IMR-90 (cell line): ENCODE data around the gene PRKCA. TPM values are rescaled to one million over a fixed set of nuclear protein-coding genes. Genes with fewer than 3 reads are reported as not detected.

ENCODE experiments used
- ATAC-seq: fragments of 200-7000 bp; cut with Tn5 transposase; 2 replicates; pipeline ENCODE4 v1.9.1; 2020; ENCODE audit warnings: low read depth, mild to moderate bottlenecking, moderate library complexity
- BruUV-seq: library from RNA; stranded (reverse); fragments of 400-500 nt; replicated peaks from 2 replicates; lab custom pipeline; 2021; lab: Mats Ljungman, UMichigan
- CTCF ChIA-PET: fragments of 300-600 bp; formaldehyde crosslinking; extraction: SDS; loops from one replicate; lab custom pipeline; 2021; ENCODE audit warnings: antibody characterized with exemption; lab: Yijun Ruan, JAX
- POLR2A ChIA-PET: fragments of 300-600 bp; sonication (Branson Sonifier 250); formaldehyde crosslinking; loops from one replicate; lab custom pipeline; 2022; ENCODE audit warnings: antibody characterized with exemption; ENCODE audit not compliant: unreplicated experiment; lab: Charles Lee
- DNase-seq: peaks from one replicate; pipeline ENCODE4 v3.0.0; 2013
- H2AFZ ChIP-seq: replicated peaks from 2 replicates; pipeline ENCODE3; 2013; ENCODE audit warnings: low read length, mild to moderate bottlenecking; ENCODE audit not compliant: poor library complexity
- H2AK5ac ChIP-seq: 2 replicates; pipeline ENCODE4 v1.6.1; 2013; ENCODE audit warnings: low read depth, low read length, inconsistent platforms
- H2AK9ac ChIP-seq: replicated peaks from 2 replicates; pipeline ENCODE3; 2013; ENCODE audit warnings: mild to moderate bottlenecking, low read depth, low read length, moderate library complexity; ENCODE audit not compliant: poor library complexity
- H2BK120ac ChIP-seq: 2 replicates; pipeline ENCODE4 v1.6.1; 2013; ENCODE audit warnings: low read depth, low read length, inconsistent platforms
- H2BK15ac ChIP-seq: 3 replicates; pipeline ENCODE4 v1.6.1; 2013; ENCODE audit warnings: low read depth, low read length, inconsistent platforms
- H2BK20ac ChIP-seq: 2 replicates; pipeline ENCODE4 v1.6.1; 2013; ENCODE audit warnings: low read depth, mild to moderate bottlenecking, inconsistent platforms, low read length, moderate library complexity
- H2BK5ac ChIP-seq: 2 replicates; pipeline ENCODE4 v1.6.1; 2013; ENCODE audit warnings: mild to moderate bottlenecking, low read depth, low read length, inconsistent platforms; ENCODE audit not compliant: poor library complexity, severe bottlenecking
- H3K14ac ChIP-seq: replicated peaks from 2 replicates; pipeline ENCODE4 v1.6.1; 2013; ENCODE audit warnings: low read depth, low read length, inconsistent platforms
- H3K18ac ChIP-seq: 2 replicates; pipeline ENCODE4 v1.6.1; 2013; ENCODE audit warnings: low read depth, low read length, control low read depth
- H3K23ac ChIP-seq: 2 replicates; pipeline ENCODE4 v1.6.1; 2013; ENCODE audit warnings: low read depth, low read length, inconsistent platforms
- H3K27ac ChIP-seq: 2 replicates; pipeline ENCODE4 v1.5.1; 2013; ENCODE audit warnings: mild to moderate bottlenecking, control low read depth, low read length; ENCODE audit not compliant: insufficient read depth
- H3K27me3 ChIP-seq: 2 replicates; pipeline ENCODE4 v1.6.1; 2013; ENCODE audit warnings: low read length; ENCODE audit not compliant: control insufficient read depth, insufficient read depth
- H3K36me3 ChIP-seq: 2 replicates; pipeline ENCODE4 v1.6.1; 2013; ENCODE audit warnings: low read length, mixed read lengths; ENCODE audit not compliant: control insufficient read depth, insufficient read depth
- H3K4ac ChIP-seq: 2 replicates; pipeline ENCODE4 v1.6.1; 2013; ENCODE audit warnings: low read depth, low read length, inconsistent platforms
- H3K4me1 ChIP-seq: 2 replicates; pipeline ENCODE4 v1.6.1; 2013; ENCODE audit warnings: low read length, mixed read lengths; ENCODE audit not compliant: control insufficient read depth, insufficient read depth
- H3K4me2 ChIP-seq: 2 replicates; pipeline ENCODE4 v1.6.1; 2013; ENCODE audit warnings: low read depth, mild to moderate bottlenecking, control low read depth, low read length, moderate library complexity
- H3K4me3 ChIP-seq: 2 replicates; pipeline ENCODE4 v1.5.1; 2013; ENCODE audit warnings: low read depth, mild to moderate bottlenecking, control low read depth, low read length, moderate library complexity; ENCODE audit not compliant: insufficient read depth
- H3K56ac ChIP-seq: 2 replicates; pipeline ENCODE4 v1.6.1; 2013; ENCODE audit warnings: low read length, inconsistent platforms; ENCODE audit not compliant: insufficient read depth; ENCODE audit errors: extremely low read depth
- H3K79me1 ChIP-seq, 2 experiments: 2 replicates each; pipeline ENCODE4 v1.6.1; 2013; ENCODE audit warnings: low read length in 2 of 2, inconsistent platforms in 1 of 2, low read depth in 1 of 2
- H3K9ac ChIP-seq: 2 replicates; pipeline ENCODE4 v1.6.1; 2013; ENCODE audit warnings: low read depth, low read length, control low read depth
- H3K9me1 ChIP-seq: 2 replicates; pipeline ENCODE4 v1.6.1; 2013; ENCODE audit warnings: low read length, inconsistent platforms; ENCODE audit not compliant: insufficient read depth
- H3K9me3 ChIP-seq: 2 replicates; pipeline ENCODE4 v1.6.1; 2013; ENCODE audit warnings: low read length; ENCODE audit not compliant: control insufficient read depth, insufficient read depth
- H4K20me1 ChIP-seq: 2 replicates; pipeline ENCODE4 v1.6.1; 2013; ENCODE audit warnings: low read length, inconsistent platforms; ENCODE audit not compliant: insufficient read depth
- H4K5ac ChIP-seq: 2 replicates; pipeline ENCODE4 v1.6.1; 2013; ENCODE audit warnings: mild to moderate bottlenecking, low read depth, low read length, control low read depth
- H4K8ac ChIP-seq, 2 experiments: 2 replicates each; pipeline ENCODE4 v1.6.1; 2013; ENCODE audit warnings: low read depth in 2 of 2, low read length in 2 of 2, control low read depth in 1 of 2, inconsistent platforms in 1 of 2
- H4K91ac ChIP-seq: 2 replicates; pipeline ENCODE4 v1.6.1; 2013; ENCODE audit warnings: low read depth, low read length, inconsistent platforms; ENCODE audit not compliant: insufficient read depth
- BHLHE40 ChIP-seq: fragments of 150-350 bp; IDR thresholded peaks from 2 replicates; pipeline ENCODE4 v1.6.1; 2016; ENCODE audit warnings: mild to moderate bottlenecking, low read depth, low read length
- CEBPB ChIP-seq: IDR thresholded peaks from 2 replicates; pipeline ENCODE4 v1.6.1; 2012; ENCODE audit warnings: low read depth, low read length, improper control_type of control experiment
- CHD1 ChIP-seq: IDR thresholded peaks from 2 replicates; pipeline ENCODE4 v1.6.1; 2012; ENCODE audit warnings: low read depth, low read length, improper control_type of control experiment
- FOS ChIP-seq: fragments of 150-350 bp; IDR thresholded peaks from 2 replicates; pipeline ENCODE4 v1.6.1; 2016; ENCODE audit warnings: low read depth, low read length
- MXI1 ChIP-seq: IDR thresholded peaks from 2 replicates; pipeline ENCODE4 v1.6.1; 2012; ENCODE audit warnings: low read depth, mild to moderate bottlenecking, low read length, moderate library complexity, borderline replicate concordance
- NFE2L2 ChIP-seq: fragments of 150-350 bp; IDR thresholded peaks from 2 replicates; pipeline ENCODE4 v1.6.1; 2016; ENCODE audit warnings: low read depth, mild to moderate bottlenecking, low read length
- POLR2A ChIP-seq: IDR thresholded peaks from 2 replicates; pipeline ENCODE4 v1.6.1; 2012; ENCODE audit warnings: mild to moderate bottlenecking, low read depth, low read length
- RAD21 ChIP-seq: IDR thresholded peaks from 2 replicates; pipeline ENCODE4 v1.6.1; 2012; ENCODE audit warnings: low read length, improper control_type of control experiment
- RCOR1 ChIP-seq: IDR thresholded peaks from 2 replicates; pipeline ENCODE4 v1.6.1; 2012; ENCODE audit warnings: mild to moderate bottlenecking, low read length, improper control_type of control experiment; ENCODE audit not compliant: insufficient replicate concordance
- RFX5 ChIP-seq: IDR thresholded peaks from 2 replicates; pipeline ENCODE4 v1.8.0; 2012; ENCODE audit warnings: low read depth, mild to moderate bottlenecking, low read length, moderate library complexity
- SMC3 ChIP-seq: fragments of 150-350 bp; IDR thresholded peaks from 2 replicates; pipeline ENCODE4 v1.6.1; 2016; ENCODE audit warnings: low read depth, mild to moderate bottlenecking, antibody characterized with exemption, low read length, moderate library complexity
- WGBS, 2 experiments: methylation state at CpG; one replicate each; pipeline versions ENCODE4 v1.1.5 to v1.1.7; 2013; ENCODE audit warnings: missing lambda C conversion rate in 2 of 2; ENCODE audit not compliant: insufficient read length in 1 of 2; ENCODE audit errors: extremely low coverage in 2 of 2; 5-methylcytosine and 5-hydroxymethylcytosine counted together
- dilution Hi-C: fragments of 300-500 bp; cut with HindIII; formaldehyde crosslinking; loops from one replicate; pipeline ENCODE4 v1.14.3; 2018; ENCODE audit warnings: low sequenced_read_pairs; ENCODE audit not compliant: unreplicated experiment
- in situ Hi-C: fragments of 300-500 bp; cut with MboI; formaldehyde crosslinking; loops from 3 replicates; pipeline ENCODE4 v1.14.3; 2019; ENCODE audit warnings: low sequenced_read_pairs, inconsistent platforms, mixed read lengths
- intact Hi-C: fragments of 100-400 bp; cut with micrococcal nuclease; formaldehyde crosslinking; loops from 2 replicates; pipeline ENCODE4 v1.10.0; 2022
- polyA plus RNA-seq, 3 experiments: library from polyadenylated mRNA; depleted of rRNA; stranded (reverse); fragments of >200 nt; gene quantifications; 2 replicates each; pipeline ENCODE4 v1.2.3, GENCODE V29; 2012; ENCODE audit warnings: low replicate concordance in 1 of 3
- total RNA-seq: library from RNA; depleted of rRNA; stranded (reverse); fragments of >200 nt; gene quantifications from 2 replicates; pipeline ENCODE4 v1.2.3, GENCODE V29; 2012
- TF ChIP-seq, protein P1 (sequence below): fragments of 150-350 bp; IDR thresholded peaks from 2 replicates; pipeline ENCODE4 v1.6.1; 2016; ENCODE audit warnings: low read depth, mild to moderate bottlenecking, low read length, moderate library complexity, borderline replicate concordance
- TF ChIP-seq, protein P2 (sequence below): fragments of 150-350 bp; IDR thresholded peaks from 2 replicates; pipeline ENCODE4 v1.6.1; 2017; ENCODE audit warnings: mild to moderate bottlenecking, antibody characterized with exemption, low read length, low read depth

PRKCA gene
- total and polyA plus RNA-seq, 2 of the 4 experiments (the other 2 are of a cell fraction) = 31.0 to 46.0 TPM

GRCh38 chr17:66365903-66366302 lies 63.5 kb downstream of the PRKCA start:
- Histone ChIP-seq H4K8ac (no peak overlapping the region), H3K9me3 (no peaks in the 10 kb centered on the region), H3K18ac (no peak overlapping the region), H3K79me1 (peaks cover 39 to 85% of the 10 kb centered on the region in 2 experiments), H2BK5ac (no peak overlapping the region), H2AK9ac (no peak overlapping the region), H3K4ac (no peak overlapping the region), H3K23ac (no peak overlapping the region), H4K91ac (no peak overlapping the region), H4K5ac (no peak overlapping the region), H3K36me3 (no peaks in the 10 kb centered on the region; the same call in none of the 2 replicates), H3K4me2 (no peak overlapping the region), H3K4me3 (no peak overlapping the region), H3K27me3 (no peaks in the 10 kb centered on the region), H3K4me1 (no peaks in the 10 kb centered on the region; the same call in 1 of the 2 replicates), H3K14ac (no peak overlapping the region), H4K20me1 (peaks cover 35% of the 10 kb centered on the region), H2AFZ (no peak overlapping the region), H2BK15ac (no peak overlapping the region), H3K27ac (no peak overlapping the region), H3K9ac (no peak overlapping the region), H2AK5ac (no peak overlapping the region), H2BK20ac (no peak overlapping the region), H2BK120ac (no peak overlapping the region), H3K9me1 (peaks cover 13% of the 10 kb centered on the region; the same call in 1 of the 2 replicates), H3K56ac (no peak overlapping the region)
- WGBS, 2 experiments = no CpG with 5 or more reads among the region's 2 CpGs
- BruUV-seq = no TSS peak
- POLR2A ChIA-PET = no interaction called here
- ATAC-seq = no peak
- intact Hi-C loops (no loop called here), dilution Hi-C loops (no loop called here), in situ Hi-C loops (no loop called here)
- TF ChIP-seq CEBPB (no peak), RAD21 (no peak), POLR2A (no peak), SMC3 (no peak), NFE2L2 (no peak), RFX5 (no peak), BHLHE40 (no peak), MXI1 (no peak), RCOR1 (no peak), CHD1 (no peak), FOS (no peak)
- TF ChIP-seq, protein P1, sequence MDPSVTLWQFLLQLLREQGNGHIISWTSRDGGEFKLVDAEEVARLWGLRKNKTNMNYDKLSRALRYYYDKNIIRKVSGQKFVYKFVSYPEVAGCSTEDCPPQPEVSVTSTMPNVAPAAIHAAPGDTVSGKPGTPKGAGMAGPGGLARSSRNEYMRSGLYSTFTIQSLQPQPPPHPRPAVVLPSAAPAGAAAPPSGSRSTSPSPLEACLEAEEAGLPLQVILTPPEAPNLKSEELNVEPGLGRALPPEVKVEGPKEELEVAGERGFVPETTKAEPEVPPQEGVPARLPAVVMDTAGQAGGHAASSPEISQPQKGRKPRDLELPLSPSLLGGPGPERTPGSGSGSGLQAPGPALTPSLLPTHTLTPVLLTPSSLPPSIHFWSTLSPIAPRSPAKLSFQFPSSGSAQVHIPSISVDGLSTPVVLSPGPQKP = no peak
- TF ChIP-seq, protein P2, sequence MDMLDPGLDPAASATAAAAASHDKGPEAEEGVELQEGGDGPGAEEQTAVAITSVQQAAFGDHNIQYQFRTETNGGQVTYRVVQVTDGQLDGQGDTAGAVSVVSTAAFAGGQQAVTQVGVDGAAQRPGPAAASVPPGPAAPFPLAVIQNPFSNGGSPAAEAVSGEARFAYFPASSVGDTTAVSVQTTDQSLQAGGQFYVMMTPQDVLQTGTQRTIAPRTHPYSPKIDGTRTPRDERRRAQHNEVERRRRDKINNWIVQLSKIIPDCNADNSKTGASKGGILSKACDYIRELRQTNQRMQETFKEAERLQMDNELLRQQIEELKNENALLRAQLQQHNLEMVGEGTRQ = no peak
- CTCF ChIA-PET = no interaction called here
- no peak for DNase-seq
